Activated naive CD8-positive, alpha-beta T cell treated with anti-CD3 and anti-CD28 coated beads, Interleukin-2, amount 10 ng/mL, durations not matched to agents 7 days and 5 days (primary cell): ENCODE results near the gene BIN2. TPM values are rescaled to one million over a fixed set of nuclear protein-coding genes. Genes with fewer than 3 reads are reported as not detected.
"Not testable (repeated sequence)": the region's sequence is repeated elsewhere in the genome, so short reads cannot be mapped to it uniquely, and the experiment has no call there.

Experiments
- ATAC-seq: fragments of 150-1000 bp; cut with Tn5 transposase; one replicate; pipeline ENCODE4 v1.10.0; 2021; ENCODE audit warnings: low read depth, moderate library complexity
- POLR2A ChIA-PET: fragments of 350-600 bp; sonication (Branson Sonifier 250); formaldehyde crosslinking; loops from one replicate; lab custom pipeline; 2021; ENCODE audit warnings: antibody characterized with exemption; lab: Charles Lee
- DNase-seq: peaks from one replicate; pipeline ENCODE4 v3.0.0; 2021
- H3K27ac Mint-ChIP-seq: one replicate; pipeline ENCODE4 v1.8.0; 2022; ENCODE audit warnings: mild to moderate bottlenecking, mixed read lengths
- H3K27me3 Mint-ChIP-seq: one replicate; pipeline ENCODE4 v1.8.0; 2022; ENCODE audit warnings: mild to moderate bottlenecking, moderate library complexity, mixed read lengths
- H3K36me3 Mint-ChIP-seq: one replicate; pipeline ENCODE4 v1.8.0; 2021; ENCODE audit warnings: mild to moderate bottlenecking, mixed read lengths
- H3K4me1 Mint-ChIP-seq: one replicate; pipeline ENCODE4 v1.8.0; 2021; ENCODE audit warnings: mixed read lengths
- H3K4me3 Mint-ChIP-seq: one replicate; pipeline ENCODE4 v1.8.0; 2022; ENCODE audit warnings: mild to moderate bottlenecking, moderate library complexity, mixed read lengths
- H3K9me3 Mint-ChIP-seq: one replicate; pipeline ENCODE4 v1.8.0; 2021; ENCODE audit warnings: mixed read lengths
- total RNA-seq, 2 experiments: library from RNA; stranded (reverse); gene quantifications; one replicate each; pipeline ENCODE4 v1.2.3, GENCODE V29; 2021

Gene BIN2
- total RNA-seq, 2 experiments from 2014 or later = 161 to 164 TPM

DNA sequence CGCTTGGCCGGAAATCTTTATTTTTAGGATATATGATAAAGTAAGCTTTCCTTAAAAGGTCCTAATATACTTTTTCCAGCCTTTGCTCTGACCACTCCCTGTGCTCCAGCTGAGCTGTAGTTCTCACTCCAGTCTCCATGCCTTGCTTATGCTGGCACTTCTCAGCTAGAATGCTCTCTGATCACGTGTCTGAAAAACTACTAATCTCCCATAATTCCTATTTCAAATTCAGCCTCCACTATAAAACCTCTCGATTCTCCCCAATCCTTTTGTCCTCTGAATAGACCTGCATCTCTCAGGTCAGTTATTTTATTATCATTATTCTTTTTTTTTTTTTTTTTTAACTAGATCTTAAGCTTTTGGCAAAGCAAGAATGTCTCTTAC lies 3.7 kb downstream of the BIN2 start:
- Mint-ChIP-seq H3K27ac (peak overlapping the region; percentile 87), H3K4me3 (peak overlapping the region; percentile 96), H3K27me3 (no peaks in the 10 kb centered on the region), H3K9me3 (no peaks in the 10 kb centered on the region), H3K36me3 (peaks cover 48% of the 10 kb centered on the region), H3K4me1 (peaks cover 54% of the 10 kb centered on the region)
- POLR2A ChIA-PET = interaction anchor here (0.6 to 3.4 kb wide), 4 partner anchors 20 to 1977 kb away, joined by 3 to 13 read pairs (median 4); partner anchors contain the start of genes CSRNP2 and DAZAP2
- no peak for DNase-seq
- no peak for ATAC-seq

GRCh38 chr12:51318846-51319599 lies 5.0 kb downstream of the BIN2 start:
- no peak for DNase-seq
- ATAC-seq = peak; percentile 76
- H3K27ac Mint-ChIP-seq = peak overlapping the region; percentile 88
- peaks cover 47% of the 10 kb centered on the region for H3K36me3 Mint-ChIP-seq
- no peaks in the 10 kb centered on the region for H3K9me3 Mint-ChIP-seq
- H3K4me1 Mint-ChIP-seq = peaks cover 50% of the 10 kb centered on the region
- H3K4me3 Mint-ChIP-seq = peak overlapping the region; percentile 75
- POLR2A ChIA-PET = interaction anchor here (0.8 to 3.4 kb wide), 8 partner anchors 11 to 80 kb away, joined by 4 to 13 read pairs (median 5); partner anchors contain the start of gene DAZAP2
- no peaks in the 10 kb centered on the region for H3K27me3 Mint-ChIP-seq

GRCh38 chr12:51318057-51318806 lies 5.7 kb downstream of the BIN2 start:
- Mint-ChIP-seq H3K27ac (peak overlapping the region; percentile 88), H3K36me3 (peaks cover 45% of the 10 kb centered on the region), H3K4me3 (peak overlapping the region; percentile 75), H3K4me1 (peaks cover 50% of the 10 kb centered on the region)
- POLR2A ChIA-PET = interaction anchor here (0.7 to 3.4 kb wide), 9 partner anchors 8 to 213 kb away, joined by 3 to 13 read pairs (median 4); partner anchors contain the start of gene DAZAP2
- not testable (repeated sequence) for H3K9me3 Mint-ChIP-seq, ATAC-seq, DNase-seq, H3K27me3 Mint-ChIP-seq

- Mint-ChIP-seq H3K27me3 (no peaks in the 10 kb centered on the region), H3K36me3 (peaks cover 47% of the 10 kb centered on the region), H3K27ac (no peak overlapping the region), H3K4me3 (no peak overlapping the region), H3K4me1 (peaks cover 12% of the 10 kb centered on the region), H3K9me3 (no peaks in the 10 kb centered on the region)
- POLR2A ChIA-PET = no interaction called here
- DNase-seq = no peak
- no peak for ATAC-seq
Observed at GRCh38 chr12:51311389-51311788, 12.6 kb downstream of the BIN2 start.

DNA sequence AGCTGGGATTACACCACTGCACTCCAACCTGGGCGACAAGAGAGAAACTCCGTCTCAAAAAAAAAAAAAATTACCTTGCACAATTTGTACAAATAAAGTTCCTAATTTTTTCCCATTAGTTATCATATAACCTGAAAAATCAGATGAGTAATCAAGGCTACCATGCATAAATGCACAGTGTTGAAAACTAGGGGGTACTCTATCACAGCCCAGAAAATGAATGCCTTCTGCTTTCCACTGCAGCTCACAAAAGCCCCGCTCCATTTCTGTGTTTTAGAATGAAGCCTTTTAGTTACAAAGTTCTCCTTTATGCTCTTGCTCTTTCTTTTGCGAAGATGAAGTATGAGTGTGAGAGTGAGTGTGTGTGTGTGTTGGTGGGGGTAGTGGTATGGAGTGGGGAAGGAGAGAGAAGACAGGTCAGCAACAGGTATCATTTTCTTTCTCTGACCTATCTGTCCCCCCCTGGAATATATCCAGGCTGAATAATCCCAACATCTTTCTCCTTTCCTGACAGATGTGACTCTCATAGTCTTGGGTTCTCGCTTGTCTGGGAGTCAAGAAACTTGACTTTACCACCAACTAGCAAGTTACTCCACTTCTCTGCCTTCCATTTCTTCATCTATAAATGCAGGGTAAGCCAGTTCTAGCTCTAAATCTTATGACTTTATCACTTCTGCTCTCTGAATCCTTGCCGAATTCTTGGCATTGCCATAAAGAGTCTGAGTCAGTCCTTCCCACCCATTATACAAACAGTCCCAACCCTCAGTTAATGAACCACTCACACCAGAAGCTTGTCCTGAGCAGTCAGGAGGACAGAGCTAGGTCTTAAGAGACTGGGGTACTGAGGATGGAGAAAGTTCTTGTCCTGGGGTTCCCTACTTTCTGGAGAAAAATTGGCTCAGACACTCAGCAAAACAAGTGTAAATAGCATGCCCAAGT lies 16.1 kb downstream of the BIN2 start:
- no peak overlapping the region for H3K4me3 Mint-ChIP-seq
- no peak for ATAC-seq
- peaks cover 10% of the 10 kb centered on the region for H3K4me1 Mint-ChIP-seq
- no peak for DNase-seq
- no peaks in the 10 kb centered on the region for H3K9me3 Mint-ChIP-seq
- peak overlapping the region; percentile 40 for H3K27ac Mint-ChIP-seq
- peaks cover 50% of the 10 kb centered on the region for H3K36me3 Mint-ChIP-seq
- no peaks in the 10 kb centered on the region for H3K27me3 Mint-ChIP-seq
- POLR2A ChIA-PET = interaction anchor here (0.5 to 1.7 kb wide), 2 partner anchors 10 to 192 kb away, joined by 3 to 6 read pairs; no protein-coding TSS in a partner anchor

- POLR2A ChIA-PET = interaction anchor here (2.1 kb wide), 1 partner anchor 12 kb away, joined by 5 read pairs; no protein-coding TSS in a partner anchor
- no peak overlapping the region for H3K27ac Mint-ChIP-seq
- ATAC-seq = no peak
- no peak for DNase-seq
- no peaks in the 10 kb centered on the region for H3K9me3 Mint-ChIP-seq
- no peaks in the 10 kb centered on the region for H3K27me3 Mint-ChIP-seq
- peaks cover 9% of the 10 kb centered on the region for H3K4me1 Mint-ChIP-seq
- peaks cover 48% of the 10 kb centered on the region for H3K36me3 Mint-ChIP-seq
- H3K4me3 Mint-ChIP-seq = no peak overlapping the region
Observed at GRCh38 chr12:51306507-51306906, 17.5 kb downstream of the BIN2 start.

- peaks cover 22% of the 10 kb centered on the region for H3K36me3 Mint-ChIP-seq
- H3K4me3 Mint-ChIP-seq, DNase-seq, H3K27ac Mint-ChIP-seq, ATAC-seq, H3K27me3 Mint-ChIP-seq, H3K4me1 Mint-ChIP-seq, H3K9me3 Mint-ChIP-seq: not testable (repeated sequence)
- POLR2A ChIA-PET = interaction anchor here (0.7 kb wide), 1 partner anchor 488 kb away, joined by 3 read pairs; no protein-coding TSS in a partner anchor
Observed at GRCh38 chr12:51300768-51301167, 23.2 kb downstream of the BIN2 start.

DNA sequence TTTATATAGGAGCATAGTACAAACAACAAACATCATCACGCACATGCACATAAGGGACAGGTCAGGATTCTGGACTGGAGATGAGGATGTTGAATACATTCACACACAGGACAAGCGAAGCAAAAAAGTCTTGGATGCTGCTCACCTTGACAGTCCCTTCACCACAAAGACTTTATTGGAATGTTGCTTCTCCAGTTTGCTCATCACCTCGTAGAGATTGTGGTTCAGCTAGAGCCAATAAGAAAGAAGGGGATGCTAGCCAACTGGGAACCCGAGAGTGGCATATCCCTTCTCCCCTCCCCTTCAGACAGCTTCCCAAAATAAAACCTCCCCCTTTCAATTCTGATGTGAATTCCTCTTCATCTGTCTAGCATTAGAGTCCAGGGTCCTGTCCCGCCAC lies 28.3 kb downstream of the BIN2 start:
- H3K4me3 Mint-ChIP-seq = no peak overlapping the region
- H3K36me3 Mint-ChIP-seq = peaks cover 20% of the 10 kb centered on the region
- POLR2A ChIA-PET = no interaction called here
- no peaks in the 10 kb centered on the region for H3K27me3 Mint-ChIP-seq
- H3K9me3 Mint-ChIP-seq = no peaks in the 10 kb centered on the region
- ATAC-seq (no peak), DNase-seq (no peak)
- H3K4me1 Mint-ChIP-seq = peaks cover 7% of the 10 kb centered on the region
- no peak overlapping the region for H3K27ac Mint-ChIP-seq

DNA sequence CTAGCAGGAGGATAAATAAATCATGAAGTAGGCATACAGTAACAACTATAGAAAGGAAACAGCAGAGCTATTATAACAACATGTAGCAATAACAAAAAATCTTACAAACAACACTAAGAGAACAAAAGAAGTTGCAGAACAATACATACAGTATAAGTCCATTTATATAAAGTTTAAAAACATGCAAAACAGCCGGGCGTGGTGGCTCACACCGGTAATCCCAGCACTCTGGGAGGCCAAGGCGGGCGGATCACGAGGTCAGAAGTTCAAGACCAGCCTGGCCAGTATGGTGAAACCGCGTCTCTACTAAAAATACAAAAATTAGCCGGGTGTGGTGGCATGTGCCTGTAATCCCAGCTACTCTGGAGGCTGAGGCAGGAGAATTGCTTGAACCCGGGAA lies 29.9 kb downstream of the BIN2 start:
- H3K36me3 Mint-ChIP-seq = peaks cover 24% of the 10 kb centered on the region
- H3K27ac Mint-ChIP-seq, ATAC-seq, H3K4me3 Mint-ChIP-seq, DNase-seq, H3K27me3 Mint-ChIP-seq, H3K4me1 Mint-ChIP-seq, H3K9me3 Mint-ChIP-seq, POLR2A ChIA-PET: not testable (repeated sequence)

DNA sequence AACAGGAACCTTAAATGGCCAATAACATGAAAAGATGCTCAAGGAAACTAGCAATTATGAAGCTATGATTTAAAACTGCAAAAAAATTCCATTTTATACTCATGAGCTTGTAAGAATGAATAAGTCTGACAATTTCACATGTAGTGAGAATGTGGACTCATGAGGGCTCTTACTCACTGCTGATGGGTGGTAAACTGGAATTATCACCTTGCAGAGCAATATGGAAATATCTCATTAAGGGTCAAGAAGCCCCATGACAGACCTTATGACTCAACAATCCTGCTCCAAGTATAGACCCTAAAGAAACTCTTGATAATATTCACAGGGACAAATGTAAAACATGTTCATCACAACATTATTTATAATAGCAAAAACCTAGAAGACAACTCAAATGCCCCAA lies 30.3 kb downstream of the BIN2 start:
- H3K27ac Mint-ChIP-seq = no peak overlapping the region
- DNase-seq = no peak
- peaks cover 25% of the 10 kb centered on the region for H3K36me3 Mint-ChIP-seq
- peaks cover 7% of the 10 kb centered on the region for H3K4me1 Mint-ChIP-seq
- no peak for ATAC-seq
- no peaks in the 10 kb centered on the region for H3K9me3 Mint-ChIP-seq
- no peak overlapping the region for H3K4me3 Mint-ChIP-seq
- POLR2A ChIA-PET = no interaction called here
- H3K27me3 Mint-ChIP-seq = no peaks in the 10 kb centered on the region

- POLR2A ChIA-PET = interaction anchor here (0.6 to 1.2 kb wide), 2 partner anchors 21 to 539 kb away, joined by 3 read pairs; no protein-coding TSS in a partner anchor
- peak overlapping the region; percentile 13 for H3K27ac Mint-ChIP-seq
- not testable (repeated sequence) for H3K9me3 Mint-ChIP-seq
Observed at GRCh38 chr12:51291603-51292513, 32.1 kb downstream of the BIN2 start.

DNA sequence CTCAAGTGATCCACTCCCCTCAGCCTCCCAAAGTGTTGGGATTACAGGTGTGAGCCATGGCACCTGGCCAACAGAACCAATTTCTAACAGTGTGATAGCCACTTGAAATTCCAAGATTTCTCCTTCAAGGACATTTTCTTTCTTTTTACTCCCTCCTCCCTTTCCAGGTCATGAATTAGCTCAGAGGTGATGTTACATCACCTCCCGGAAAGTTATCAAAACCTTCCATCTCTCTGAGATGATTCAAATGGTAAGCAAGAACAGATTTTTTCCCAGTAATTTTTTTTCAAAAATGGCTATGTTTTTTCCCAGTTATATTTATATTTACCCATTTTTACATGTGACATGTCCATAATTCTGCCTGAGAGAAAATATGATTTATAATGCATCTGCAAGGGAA lies 38.1 kb downstream of the BIN2 start:
- POLR2A ChIA-PET = no interaction called here
- Mint-ChIP-seq H3K27me3 (no peaks in the 10 kb centered on the region), H3K9me3 (no peaks in the 10 kb centered on the region), H3K27ac (no peak overlapping the region), H3K4me1 (no peaks in the 10 kb centered on the region), H3K36me3 (peaks cover 28% of the 10 kb centered on the region), H3K4me3 (no peak overlapping the region)
- DNase-seq = no peak
- no peak for ATAC-seq

More at GRCh38 chr12:51291603-51292513, 32.1 kb downstream of the BIN2 start:
- not testable (repeated sequence) for H3K27me3 Mint-ChIP-seq, H3K4me3 Mint-ChIP-seq, DNase-seq, H3K4me1 Mint-ChIP-seq
- H3K36me3 Mint-ChIP-seq = peaks cover 28% of the 10 kb centered on the region
- ATAC-seq = peak; percentile 22
